Stimulated activated CD4-positive, alpha-beta T cell treated with anti-CD3 and anti-CD28 coated beads, Interleukin-12 subunit alpha, Interleukin-12 subunit beta, amount 100 ng/mL, for 48 hours (primary cell): ENCODE results near the gene MSH5.
"Not testable (repeated sequence)": the region's sequence is repeated elsewhere in the genome, so short reads cannot be mapped to it uniquely, and the experiment has no call there.

ENCODE experiments used
- DNase-seq, 3 donors: peaks; one replicate each; pipeline ENCODE4 v3.0.0-alpha.2; 2020; ENCODE audit warnings: low read depth in 2 of 3, low spot score in 1 of 3

The MSH5 gene

GRCh38 chr6:31777667-31778050 lies 37.9 kb downstream of the MSH5 start:
- DNase-seq = no peak

- no peak for DNase-seq
These were observed 38.4 kb downstream of the MSH5 start for GRCh38 chr6:31778193-31778592.

- no peak for DNase-seq
These were observed 39.4 kb downstream of the MSH5 start for GRCh38 chr6:31778999-31779885.

- no peak for DNase-seq
These were observed 40.1 kb downstream of the MSH5 start for GRCh38 chr6:31779908-31780307.

GRCh38 chr6:31780507-31781243 lies 40.9 kb downstream of the MSH5 start:
- DNase-seq = no peak

GRCh38 chr6:31781244-31782125 lies 41.7 kb downstream of the MSH5 start:
- DNase-seq = no peak

GRCh38 chr6:31782126-31782855 lies 42.5 kb downstream of the MSH5 start:
- DNase-seq = no peak

GRCh38 chr6:31784098-31784925 lies 44.5 kb downstream of the MSH5 start:
- DNase-seq = no peak

- DNase-seq = no peak
These were observed 45.7 kb downstream of the MSH5 start for GRCh38 chr6:31785475-31785874.

- no peak for DNase-seq
These were observed 51.7 kb downstream of the MSH5 start for GRCh38 chr6:31791324-31792089.

GRCh38 chr6:31792090-31792374 lies 52.2 kb downstream of the MSH5 start:
- DNase-seq = no peak

- DNase-seq = no peak
These were observed 53.0 kb downstream of the MSH5 start for GRCh38 chr6:31792761-31793171.

- not testable (repeated sequence) for DNase-seq
These were observed 54.1 kb downstream of the MSH5 start for GRCh38 chr6:31793927-31794245.

- no peak for DNase-seq
These were observed 54.6 kb downstream of the MSH5 start for GRCh38 chr6:31794294-31794865.

- DNase-seq = no peak
These were observed 55.2 kb downstream of the MSH5 start for GRCh38 chr6:31794866-31795615.

GRCh38 chr6:31795616-31796298 lies 56.0 kb downstream of the MSH5 start, which contains the start of gene VARS1:
Gene VARS1, minus strand, starts transcription at chr6:31795752. Its CDS starts 535 bp downstream, at chr6:31795217.
- peak; percentile 72 to 81 (median 77) for DNase-seq

GRCh38 chr6:31796993-31797385 lies 57.2 kb downstream of the MSH5 start:
- no peak for DNase-seq

GRCh38 chr6:31797588-31797987 lies 57.8 kb downstream of the MSH5 start:
- no peak for DNase-seq
